GM23248 (cell line): ENCODE results near the gene HSD3B2.

Source experiments
- EZH2 ChIP-seq: fragments of 200-600 bp; sonication (generic); IDR thresholded peaks from 2 replicates; pipeline ENCODE4 v1.6.1; 2018; ENCODE audit warnings: antibody characterized with exemption, mild to moderate bottlenecking; ENCODE audit not compliant: insufficient read depth, poor library complexity, severe bottlenecking
- EZH2phosphoT487 ChIP-seq: fragments of 200-600 bp; sonication (generic); IDR thresholded peaks from 2 replicates; pipeline ENCODE4 v1.6.1; 2018; ENCODE audit warnings: antibody characterized with exemption, moderate library complexity, mild to moderate bottlenecking, low read depth; ENCODE audit not compliant: insufficient read depth

DNA sequence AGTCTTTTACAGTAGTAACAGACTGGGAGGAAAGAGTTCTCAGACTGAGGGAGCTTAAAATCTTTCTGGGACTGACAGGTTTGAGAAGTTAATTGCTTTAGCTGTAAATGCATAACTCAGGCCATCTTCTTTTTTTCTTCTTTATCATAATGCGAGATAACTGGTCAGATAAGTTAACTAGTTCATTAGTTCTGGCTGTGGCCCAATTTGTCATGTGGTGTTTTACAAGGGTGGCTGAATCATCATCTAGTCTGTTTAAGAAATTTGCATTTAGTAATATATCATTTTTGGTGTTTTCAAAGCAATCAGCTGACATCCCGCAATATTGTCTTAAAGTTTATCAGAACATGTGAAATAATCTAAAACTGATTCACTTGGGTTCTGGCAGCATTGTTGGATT is 14.0 kb downstream of the HSD3B2 start:
- no peak for TF ChIP-seq EZH2
- TF ChIP-seq EZH2phosphoT487, result no peak
